ENCODE measurements around the gene HRH2.
"Not testable (repeated sequence)": the region's sequence is repeated elsewhere in the genome, so short reads cannot be mapped to it uniquely, and the experiment has no call there.

The HRH2 gene

GRCh38 chr5:175751369-175751768, 93.5 kb downstream of the HRH2 start:
- TF ChIP-seq POLR2AphosphoS5 (IDR thresholded peaks at IDR 0.05; ENCODE audit: low read depth, low read length) (no peak), POLR2A (IDR thresholded peaks at IDR 0.05; ENCODE audit: low read depth, low read length) (no peak), TAF1 (IDR thresholded peaks at IDR 0.05; ENCODE audit: borderline replicate concordance, low read depth, low read length) (no peak)
- FAIRE-seq = no peak
- DNase-seq (ENCODE audit: insufficient read length) = no peak

- DNase-seq (ENCODE audit: insufficient read length) (no peak), FAIRE-seq (no peak)
- TF ChIP-seq TAF1 (IDR thresholded peaks at IDR 0.05; ENCODE audit: borderline replicate concordance, low read depth, low read length) (no peak), POLR2AphosphoS5 (IDR thresholded peaks at IDR 0.05; ENCODE audit: low read depth, low read length) (no peak), POLR2A (IDR thresholded peaks at IDR 0.05; ENCODE audit: low read depth, low read length) (no peak)
These were observed 95.1 kb downstream of the HRH2 start for GRCh38 chr5:175752826-175753535.

- FAIRE-seq (no peak), DNase-seq (ENCODE audit: insufficient read length) (no peak)
- TF ChIP-seq POLR2A (IDR thresholded peaks at IDR 0.05; ENCODE audit: low read depth, low read length) (no peak), TAF1 (IDR thresholded peaks at IDR 0.05; ENCODE audit: borderline replicate concordance, low read depth, low read length) (no peak), POLR2AphosphoS5 (IDR thresholded peaks at IDR 0.05; ENCODE audit: low read depth, low read length) (no peak)
These were observed 95.9 kb downstream of the HRH2 start for GRCh38 chr5:175753536-175754402.

- not testable (repeated sequence) for FAIRE-seq; DNase-seq (ENCODE audit: insufficient read length)
These were observed 102.1 kb downstream of the HRH2 start for GRCh38 chr5:175759991-175760390.
